ENCODE results near the gene BAIAP2L2.

Gene BAIAP2L2

GRCh38 chr22:38036392-38037062 is 74.0 kb downstream of the BAIAP2L2 start:
- DNase-seq, result no peak

- no peak for DNase-seq
These were observed 75.0 kb downstream of the BAIAP2L2 start for GRCh38 chr22:38035530-38035885.

All from suppressor macrophage treated with lipopolysaccharide for 4 hours (primary cell).